HepG2 (cell line): ENCODE measurements around the gene TMC4. TPM values are rescaled to one million over a fixed set of nuclear protein-coding genes. Genes with fewer than 3 reads are reported as not detected.

Experiments
- ARNTL ChIP-seq: sonication (generic); formaldehyde crosslinking; IDR thresholded peaks from 2 replicates; pipeline ENCODE4 v1.4.0; 2020; ENCODE audit warnings: mild to moderate bottlenecking, missing genetic modification reagents
- ATM ChIP-seq: fragments of 450-650 bp; IDR thresholded peaks from 2 replicates; pipeline ENCODE4 v1.7.1; 2017; ENCODE audit warnings: mild to moderate bottlenecking, borderline replicate concordance
- CREB3 ChIP-seq: sonication (generic); formaldehyde crosslinking; IDR thresholded peaks from 2 replicates; pipeline ENCODE4 v1.5.0; 2020; ENCODE audit warnings: missing genetic modification reagents
- ETV5 ChIP-seq: IDR thresholded peaks from 2 replicates; pipeline ENCODE4 v1.6.1; 2018; ENCODE audit warnings: missing biosample characterization, missing genetic modification reagents, inconsistent platforms, borderline replicate concordance
- FOXA3 ChIP-seq: IDR thresholded peaks from 2 replicates; pipeline ENCODE4 v1.6.1; 2016; ENCODE audit warnings: missing genetic modification reagents, missing compliant biosample characterization
- HNF4A ChIP-seq: sonication (generic); formaldehyde crosslinking; IDR thresholded peaks from 2 replicates; pipeline ENCODE4 v1.4.0; 2020; ENCODE audit warnings: missing genetic modification reagents
- IKZF1 ChIP-seq: fragments of 450-650 bp; IDR thresholded peaks from 2 replicates; pipeline ENCODE4 v1.7.1; 2016
- MEIS2 ChIP-seq: sonication (generic); formaldehyde crosslinking; IDR thresholded peaks from 2 replicates; pipeline ENCODE4 v1.9.0; 2021; ENCODE audit warnings: mild to moderate bottlenecking, missing genetic modification reagents
- MYC ChIP-seq: sonication (generic); formaldehyde crosslinking; IDR thresholded peaks from 2 replicates; pipeline ENCODE4 v1.9.0; 2021; ENCODE audit warnings: missing genetic modification reagents, borderline replicate concordance
- NFE2L2 ChIP-seq: fragments of 150-350 bp; IDR thresholded peaks from 2 replicates; pipeline ENCODE4 v1.6.1; 2014; ENCODE audit warnings: low read length
- SRSF9 ChIP-seq: fragments of 200-400 bp; formaldehyde crosslinking; IDR thresholded peaks from 2 replicates; pipeline ENCODE4 v1.6.1; 2018; ENCODE audit warnings: borderline replicate concordance, mild to moderate bottlenecking, low read depth, low read length; ENCODE audit not compliant: insufficient read depth, poor library complexity, severe bottlenecking
- TERF1 ChIP-seq: sonication (generic); formaldehyde crosslinking; IDR thresholded peaks from 2 replicates; pipeline ENCODE4 v1.8.0; 2022; ENCODE audit warnings: mild to moderate bottlenecking, missing genetic modification reagents, moderate library complexity
- ZFYVE20 ChIP-seq: sonication (generic); formaldehyde crosslinking; IDR thresholded peaks from 2 replicates; pipeline ENCODE4 v1.8.0; 2023; ENCODE audit warnings: low read depth, mild to moderate bottlenecking, moderate library complexity, missing genetic modification reagents, borderline replicate concordance
- ZNF205 ChIP-seq: IDR thresholded peaks from 2 replicates; pipeline ENCODE4 v1.6.1; 2018; ENCODE audit warnings: missing biosample characterization, missing genetic modification reagents
- ZNF383 ChIP-seq: sonication (generic); formaldehyde crosslinking; IDR thresholded peaks from 2 replicates; pipeline ENCODE4 v1.4.0; 2020; ENCODE audit warnings: missing genetic modification reagents, mild to moderate bottlenecking, borderline replicate concordance
- ZNF607 ChIP-seq: sonication (generic); formaldehyde crosslinking; IDR thresholded peaks from 2 replicates; pipeline ENCODE4 v1.5.1; 2020; ENCODE audit warnings: missing genetic modification reagents, mild to moderate bottlenecking, borderline replicate concordance
- ZNF713 ChIP-seq: sonication (generic); formaldehyde crosslinking; IDR thresholded peaks from 2 replicates; pipeline ENCODE4 v1.4.0; 2020; ENCODE audit warnings: mild to moderate bottlenecking, missing genetic modification reagents
- ZNF75D ChIP-seq: sonication (generic); formaldehyde crosslinking; IDR thresholded peaks from 2 replicates; pipeline ENCODE4 v1.8.1; 2023; ENCODE audit warnings: missing genetic modification reagents, mild to moderate bottlenecking, borderline replicate concordance
- ZNF776 ChIP-seq: sonication (generic); formaldehyde crosslinking; IDR thresholded peaks from 2 replicates; pipeline ENCODE4 v1.4.0; 2020; ENCODE audit warnings: mild to moderate bottlenecking, missing genetic modification reagents
- ZNF839 ChIP-seq: sonication (generic); formaldehyde crosslinking; IDR thresholded peaks from 2 replicates; pipeline ENCODE4 v1.4.0; 2020; ENCODE audit warnings: missing genetic modification reagents, mild to moderate bottlenecking, borderline replicate concordance
- polyA plus RNA-seq, 8 experiments: library from polyadenylated mRNA; depleted of rRNA in 3 of 8; stranded (reverse) in 7 of 8; unstranded in 1 of 8; fragments of >200 nt; fragmentation: Illumina TruSeq in 4 of 8; extraction: Trizol in 4 of 8; gene quantifications; 2 replicates each; pipeline versions ENCODE4 v1.2.1 to v1.2.3, GENCODE V29; 2011 to 2016; ENCODE audit warnings: low read depth in 4 of 8, missing spikeins in 1 of 8, mixed read lengths in 1 of 8; ENCODE audit not compliant: insufficient read depth in 1 of 8
- total RNA-seq, 5 experiments: library from RNA; depleted of rRNA; stranded (reverse); fragments of >200 nt; fragmentation: Illumina TruSeq; extraction: Trizol; gene quantifications; 2 replicates each; pipeline ENCODE4 v1.2.3, GENCODE V29; 2016; ENCODE audit warnings: low read depth in 1 of 5
- TF ChIP-seq, protein P1 (sequence below): sonication (generic); formaldehyde crosslinking; IDR thresholded peaks from 2 replicates; pipeline ENCODE4 v1.8.1; 2022; ENCODE audit warnings: mild to moderate bottlenecking, missing genetic modification reagents
- TF ChIP-seq, protein P2 (sequence below): sonication (generic); formaldehyde crosslinking; IDR thresholded peaks from 2 replicates; pipeline ENCODE4 v1.5.1; 2020; ENCODE audit warnings: missing genetic modification reagents, mild to moderate bottlenecking, borderline replicate concordance
- TF ChIP-seq, protein P3 (sequence below): sonication (generic); formaldehyde crosslinking; IDR thresholded peaks from 2 replicates; pipeline ENCODE4 v1.4.0; 2020; ENCODE audit warnings: missing genetic modification reagents

Gene TMC4
- total and polyA plus RNA-seq, 2 of the 13 experiments (the other 11 are each of a cell fraction or from before 2014, with no cell fraction given) = 0.13 to 0.24 TPM

GRCh38 chr19:54189735-54190502 lies 17.0 kb upstream of the TMC4 start (continued):
- TF ChIP-seq TERF1 (CRISPR knock-in tag) = no peak
- TF ChIP-seq ZNF713 (CRISPR knock-in tag) = no peak
- TF ChIP-seq, protein P1, sequence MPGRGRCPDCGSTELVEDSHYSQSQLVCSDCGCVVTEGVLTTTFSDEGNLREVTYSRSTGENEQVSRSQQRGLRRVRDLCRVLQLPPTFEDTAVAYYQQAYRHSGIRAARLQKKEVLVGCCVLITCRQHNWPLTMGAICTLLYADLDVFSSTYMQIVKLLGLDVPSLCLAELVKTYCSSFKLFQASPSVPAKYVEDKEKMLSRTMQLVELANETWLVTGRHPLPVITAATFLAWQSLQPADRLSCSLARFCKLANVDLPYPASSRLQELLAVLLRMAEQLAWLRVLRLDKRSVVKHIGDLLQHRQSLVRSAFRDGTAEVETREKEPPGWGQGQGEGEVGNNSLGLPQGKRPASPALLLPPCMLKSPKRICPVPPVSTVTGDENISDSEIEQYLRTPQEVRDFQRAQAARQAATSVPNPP (CRISPR knock-in tag) = no peak
- TF ChIP-seq ZNF776 (CRISPR knock-in tag) = no peak
- TF ChIP-seq ZNF205 (CRISPR knock-in tag) = peak; percentile 97
- no peak for TF ChIP-seq IKZF1
- TF ChIP-seq ATM = no peak
- no peak for TF ChIP-seq CREB3 (CRISPR knock-in tag)
- no peak for TF ChIP-seq ZFYVE20
- TF ChIP-seq MYC (CRISPR knock-in tag) = peak; percentile 96
- no peak for TF ChIP-seq NFE2L2
- TF ChIP-seq, protein P2, sequence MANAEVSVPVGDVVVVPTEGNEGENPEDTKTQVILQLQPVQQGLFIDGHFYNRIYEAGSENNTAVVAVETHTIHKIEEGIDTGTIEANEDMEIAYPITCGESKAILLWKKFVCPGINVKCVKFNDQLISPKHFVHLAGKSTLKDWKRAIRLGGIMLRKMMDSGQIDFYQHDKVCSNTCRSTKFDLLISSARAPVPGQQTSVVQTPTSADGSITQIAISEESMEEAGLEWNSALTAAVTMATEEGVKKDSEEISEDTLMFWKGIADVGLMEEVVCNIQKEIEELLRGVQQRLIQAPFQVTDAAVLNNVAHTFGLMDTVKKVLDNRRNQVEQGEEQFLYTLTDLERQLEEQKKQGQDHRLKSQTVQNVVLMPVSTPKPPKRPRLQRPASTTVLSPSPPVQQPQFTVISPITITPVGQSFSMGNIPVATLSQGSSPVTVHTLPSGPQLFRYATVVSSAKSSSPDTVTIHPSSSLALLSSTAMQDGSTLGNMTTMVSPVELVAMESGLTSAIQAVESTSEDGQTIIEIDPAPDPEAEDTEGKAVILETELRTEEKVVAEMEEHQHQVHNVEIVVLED (CRISPR knock-in tag) = peak; percentile 67; the same call in 1 of the 2 replicates
- TF ChIP-seq HNF4A (CRISPR knock-in tag) = no peak
- no peak for TF ChIP-seq SRSF9
- no peak for TF ChIP-seq ZNF839 (CRISPR knock-in tag)
- 0 out of 2 replicates have a peak, but pooled peaks have one; percentile 53 for TF ChIP-seq MEIS2
- TF ChIP-seq, protein P3, sequence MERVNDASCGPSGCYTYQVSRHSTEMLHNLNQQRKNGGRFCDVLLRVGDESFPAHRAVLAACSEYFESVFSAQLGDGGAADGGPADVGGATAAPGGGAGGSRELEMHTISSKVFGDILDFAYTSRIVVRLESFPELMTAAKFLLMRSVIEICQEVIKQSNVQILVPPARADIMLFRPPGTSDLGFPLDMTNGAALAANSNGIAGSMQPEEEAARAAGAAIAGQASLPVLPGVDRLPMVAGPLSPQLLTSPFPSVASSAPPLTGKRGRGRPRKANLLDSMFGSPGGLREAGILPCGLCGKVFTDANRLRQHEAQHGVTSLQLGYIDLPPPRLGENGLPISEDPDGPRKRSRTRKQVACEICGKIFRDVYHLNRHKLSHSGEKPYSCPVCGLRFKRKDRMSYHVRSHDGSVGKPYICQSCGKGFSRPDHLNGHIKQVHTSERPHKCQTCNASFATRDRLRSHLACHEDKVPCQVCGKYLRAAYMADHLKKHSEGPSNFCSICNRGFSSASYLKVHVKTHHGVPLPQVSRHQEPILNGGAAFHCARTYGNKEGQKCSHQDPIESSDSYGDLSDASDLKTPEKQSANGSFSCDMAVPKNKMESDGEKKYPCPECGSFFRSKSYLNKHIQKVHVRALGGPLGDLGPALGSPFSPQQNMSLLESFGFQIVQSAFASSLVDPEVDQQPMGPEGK = peak; percentile 97
- TF ChIP-seq ETV5 = peak; percentile 64; the same call in 1 of the 2 replicates
- peak; percentile 78 for TF ChIP-seq FOXA3 (CRISPR knock-in tag)
- TF ChIP-seq ARNTL (CRISPR knock-in tag) = 0 out of 2 replicates have a peak, but pooled peaks have one; percentile 36
- TF ChIP-seq ZNF607 (CRISPR knock-in tag) = no peak; the same call in 1 of the 2 replicates
- TF ChIP-seq ZNF75D (CRISPR knock-in tag) = no peak
- TF ChIP-seq ZNF383 (CRISPR knock-in tag) = no peak
